Endodermal cell (in vitro differentiated cells): ENCODE results near the gene PTPN12. TPM values are rescaled to one million over a fixed set of nuclear protein-coding genes. Genes with fewer than 3 reads are reported as not detected.

Experiments
- DNase-seq: peaks from one replicate; pipeline ENCODE4 v3.0.0-alpha.2; 2017
- H3K27ac ChIP-seq: 2 replicates; pipeline ENCODE4 v1.5.1; 2013; ENCODE audit warnings: mild to moderate bottlenecking, low read depth, low read length, moderate library complexity
- H3K27me3 ChIP-seq: 2 replicates; pipeline ENCODE4 v1.6.1; 2013; ENCODE audit warnings: mild to moderate bottlenecking, low read length, moderate library complexity; ENCODE audit not compliant: insufficient read depth, control insufficient read depth, poor library complexity, severe bottlenecking
- H3K36me3 ChIP-seq: 2 replicates; pipeline ENCODE4 v1.7.0; 2013; ENCODE audit warnings: mild to moderate bottlenecking, low read length, moderate library complexity; ENCODE audit not compliant: control insufficient read depth, insufficient read depth
- H3K4me1 ChIP-seq: one replicate; pipeline ENCODE4 v1.7.0; 2013; ENCODE audit warnings: low read length; ENCODE audit not compliant: control insufficient read depth, insufficient read depth
- H3K4me3 ChIP-seq: 2 replicates; pipeline ENCODE4 v1.5.1; 2013; ENCODE audit warnings: mild to moderate bottlenecking, low read length, moderate library complexity
- H3K9ac ChIP-seq: 2 replicates; pipeline ENCODE4 v1.6.1; 2013; ENCODE audit warnings: mild to moderate bottlenecking, low read length, moderate library complexity; ENCODE audit not compliant: poor library complexity, severe bottlenecking; ENCODE audit errors: extremely low read depth
- H3K9me3 ChIP-seq: 2 replicates; pipeline ENCODE4 v1.6.1; 2013; ENCODE audit warnings: mild to moderate bottlenecking, low read length, moderate library complexity; ENCODE audit not compliant: control insufficient read depth
- H3K27ac Mint-ChIP-seq: 2 replicates; pipeline ENCODE4 v1.8.0; 2020; ENCODE audit warnings: mixed read lengths
- H3K27me3 Mint-ChIP-seq: 2 replicates; pipeline ENCODE4 v1.8.0; 2021; ENCODE audit warnings: mild to moderate bottlenecking, mixed read lengths; ENCODE audit not compliant: insufficient read depth
- H3K36me3 Mint-ChIP-seq: 2 replicates; pipeline ENCODE4 v1.8.0; 2020; ENCODE audit warnings: low read depth, mixed read lengths
- H3K4me1 Mint-ChIP-seq: 2 replicates; pipeline ENCODE4 v1.8.0; 2020; ENCODE audit warnings: mixed read lengths
- H3K4me3 Mint-ChIP-seq: 2 replicates; pipeline ENCODE4 v1.8.0; 2020; ENCODE audit warnings: mild to moderate bottlenecking, moderate library complexity, mixed read lengths
- H3K9me3 Mint-ChIP-seq: 2 replicates; pipeline ENCODE4 v1.8.0; 2020; ENCODE audit warnings: mild to moderate bottlenecking, mixed read lengths
- CTCF ChIP-seq: fragments of 200-600 bp; sonication (generic); conservative IDR thresholded peaks from 2 replicates; pipeline ENCODE4 v1.5.0; 2021; ENCODE audit warnings: antibody characterized with exemption, mild to moderate bottlenecking
- WGBS, 2 experiments: methylation state at CpG; one replicate each; pipeline versions ENCODE4 v1.1.5 to v1.1.7; 2013; ENCODE audit warnings: missing lambda C conversion rate in 2 of 2, mixed read lengths in 1 of 2; ENCODE audit not compliant: insufficient coverage in 1 of 2, insufficient read length in 1 of 2; 5-methylcytosine and 5-hydroxymethylcytosine counted together
- long read RNA-seq, 4 experiments: library from polyadenylated mRNA in 2 of 4; library from RNA in 1 of 4; library from capped mRNA in 1 of 4; stranded (forward) in 3 of 4; unstranded in 1 of 4; transcript quantifications; one replicate each; pipeline ENCODE4 v2.0.0, GENCODE V29; 2020 to 2021; ENCODE audit warnings: inconsistent platforms in 1 of 4
- polyA plus RNA-seq, 2 experiments: library from polyadenylated mRNA; stranded (reverse); fragments of 50-300 nt; gene quantifications; one replicate each; pipeline ENCODE4 v1.2.3, GENCODE V29; 2013
- total RNA-seq, 2 donors: library from RNA; stranded (reverse); fragmentation: NEBNext Ultra II Directional in 1 of 2; extraction: Animal tissue kit (Norgen Biotek cat#: 25700) in 1 of 2; gene quantifications; 2 replicates in 1 of 2; 3 replicates in 1 of 2; pipeline ENCODE4 v1.2.1, GENCODE V29; 2021

Gene PTPN12
- 100 to 1,000 TPM; 147 to 158 TPM for total RNA-seq
- 118 TPM for polyA plus RNA-seq (2013, experiment 1 of 2)
- polyA plus RNA-seq (2013, experiment 2 of 2) = 134 TPM
- long read RNA-seq, experiment 1, transcript PTPN12-201 (18 exons, 3,406 nt) = major isoform, 8 of 46 reads
- long read RNA-seq, experiment 1, partial matches to known transcripts = 28 of 46 reads
- long read RNA-seq, experiment 1, other reads (novel, unspliced or antisense) = 10 of 46 reads
- long read RNA-seq, experiment 2, transcript PTPN12-201 (18 exons, 3,406 nt) = major isoform, 18 of 53 reads
- long read RNA-seq, experiment 2, partial matches to known transcripts = 21 of 53 reads
- long read RNA-seq, experiment 2, other reads (novel, unspliced or antisense) = 10 of 53 reads
- long read RNA-seq, experiment 3, transcript PTPN12-203 (18 exons, 2,316 nt) = major isoform, 6 of 26 reads
- long read RNA-seq, experiment 3, partial matches to known transcripts = 15 of 26 reads
- long read RNA-seq, experiment 3, other reads (novel, unspliced or antisense) = 4 of 26 reads
- long read RNA-seq, experiment 4, partial matches to known transcripts = 2 of 2 reads
- long read RNA-seq, experiment 4, other reads (novel, unspliced or antisense) = 0 of 2 reads

DNA sequence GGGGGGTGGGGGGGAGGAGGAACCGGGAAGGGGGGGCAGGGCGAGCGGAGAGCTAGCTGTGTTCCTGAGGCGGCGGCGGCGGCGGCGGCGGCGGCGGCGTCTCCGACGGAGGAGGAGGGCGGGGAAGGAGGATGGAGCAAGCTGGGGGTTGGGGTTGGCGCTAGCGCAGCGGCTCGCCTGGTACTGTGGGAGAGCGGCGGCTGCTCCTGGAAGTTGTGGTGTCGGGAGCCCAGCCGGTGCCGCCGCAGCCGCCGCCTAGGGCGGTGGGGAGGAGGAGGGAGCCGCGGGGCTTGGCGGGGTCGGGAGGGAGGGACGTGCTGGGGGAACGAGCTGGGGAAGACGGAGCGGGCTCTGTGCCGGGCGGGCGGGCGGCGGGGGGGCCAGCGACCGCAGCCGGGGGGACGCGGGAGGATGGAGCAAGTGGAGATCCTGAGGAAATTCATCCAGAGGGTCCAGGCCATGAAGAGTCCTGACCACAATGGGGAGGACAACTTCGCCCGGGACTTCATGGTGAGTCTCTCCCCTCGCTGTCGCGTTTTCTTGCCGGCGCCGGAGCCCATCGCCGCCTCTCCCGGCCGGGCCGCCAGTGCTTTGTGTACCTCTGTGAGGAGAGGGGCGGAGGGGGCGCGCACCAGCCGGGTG lies at the start of gene PTPN12:
TSS of gene PTPN12 (plus strand) at position 160 of the 642 bp plus-strand sequence. CDS start at position 412, 252 bp downstream.
- peak within 1 kb of the TSS; percentile 99 for H3K4me3 Mint-ChIP-seq
- DNase-seq = no peak
- 0% methylated on average over 5 to 48 of the region's 64 CpGs for WGBS, 2 experiments

GRCh38 chr7:77488986-77489385 lies 48.1 kb upstream of the PTPN12 start:
- Histone ChIP-seq H3K9ac (no peak overlapping the region), H3K36me3 (no peaks in the 10 kb centered on the region), H3K27me3 (no peaks in the 10 kb centered on the region), H3K27ac (no peak overlapping the region), H3K9me3 (peaks cover 4% of the 10 kb centered on the region), H3K4me1 (no peaks in the 10 kb centered on the region), H3K4me3 (no peak overlapping the region)
- peaks cover 8% of the 10 kb centered on the region for H3K9me3 Mint-ChIP-seq
- no peak for TF ChIP-seq CTCF
- H3K4me1 Mint-ChIP-seq = no peaks in the 10 kb centered on the region
- WGBS, 2 experiments = 90% methylated on average over 1 of the region's 1 CpG; no CpG with 5 or more reads in 1 of the 2 experiments
- H3K4me3 Mint-ChIP-seq = no peak overlapping the region
- no peaks in the 10 kb centered on the region for H3K27me3 Mint-ChIP-seq
- no peak overlapping the region for H3K27ac Mint-ChIP-seq
- no peak for DNase-seq
- H3K36me3 Mint-ChIP-seq = no peaks in the 10 kb centered on the region

More for the DNA sequence above, at the start of gene PTPN12:
- Histone ChIP-seq H3K4me3 (peak within 1 kb of the TSS; percentile 95), H3K9ac (peak within 1 kb of the TSS; percentile 94), H3K4me1 (peaks cover 3% of the 10 kb centered on the region), H3K27ac (peak within 1 kb of the TSS; percentile 94), H3K27me3 (no peaks in the 10 kb centered on the region), H3K36me3 (peaks cover 21% of the 10 kb centered on the region), H3K9me3 (peaks cover 11% of the 10 kb centered on the region)
- H3K9me3 Mint-ChIP-seq = peaks cover 21% of the 10 kb centered on the region
- H3K4me1 Mint-ChIP-seq = peaks cover 16% of the 10 kb centered on the region
- H3K27ac Mint-ChIP-seq = peak within 1 kb of the TSS; percentile 99
- TF ChIP-seq CTCF = no peak
- H3K27me3 Mint-ChIP-seq = no peaks in the 10 kb centered on the region
- H3K36me3 Mint-ChIP-seq = peaks cover 6% of the 10 kb centered on the region

GRCh38 chr7:77497079-77497478 lies 40.0 kb upstream of the PTPN12 start:
- DNase-seq = no peak
- Histone ChIP-seq H3K9ac (no peak overlapping the region), H3K27me3 (no peaks in the 10 kb centered on the region), H3K4me3 (no peak overlapping the region), H3K27ac (no peak overlapping the region), H3K9me3 (peaks cover 11% of the 10 kb centered on the region), H3K36me3 (no peaks in the 10 kb centered on the region), H3K4me1 (no peaks in the 10 kb centered on the region)
- Mint-ChIP-seq H3K4me3 (no peak overlapping the region), H3K36me3 (no peaks in the 10 kb centered on the region), H3K27me3 (no peaks in the 10 kb centered on the region), H3K4me1 (no peaks in the 10 kb centered on the region), H3K27ac (no peak overlapping the region), H3K9me3 (peaks cover 16% of the 10 kb centered on the region)
- WGBS, 2 experiments = 98% methylated on average over 5 of the region's 5 CpGs; no CpG with 5 or more reads in 1 of the 2 experiments
- TF ChIP-seq CTCF = no peak
